Measurements from ENCODE around the gene FSD1.

Gene FSD1

DNA sequence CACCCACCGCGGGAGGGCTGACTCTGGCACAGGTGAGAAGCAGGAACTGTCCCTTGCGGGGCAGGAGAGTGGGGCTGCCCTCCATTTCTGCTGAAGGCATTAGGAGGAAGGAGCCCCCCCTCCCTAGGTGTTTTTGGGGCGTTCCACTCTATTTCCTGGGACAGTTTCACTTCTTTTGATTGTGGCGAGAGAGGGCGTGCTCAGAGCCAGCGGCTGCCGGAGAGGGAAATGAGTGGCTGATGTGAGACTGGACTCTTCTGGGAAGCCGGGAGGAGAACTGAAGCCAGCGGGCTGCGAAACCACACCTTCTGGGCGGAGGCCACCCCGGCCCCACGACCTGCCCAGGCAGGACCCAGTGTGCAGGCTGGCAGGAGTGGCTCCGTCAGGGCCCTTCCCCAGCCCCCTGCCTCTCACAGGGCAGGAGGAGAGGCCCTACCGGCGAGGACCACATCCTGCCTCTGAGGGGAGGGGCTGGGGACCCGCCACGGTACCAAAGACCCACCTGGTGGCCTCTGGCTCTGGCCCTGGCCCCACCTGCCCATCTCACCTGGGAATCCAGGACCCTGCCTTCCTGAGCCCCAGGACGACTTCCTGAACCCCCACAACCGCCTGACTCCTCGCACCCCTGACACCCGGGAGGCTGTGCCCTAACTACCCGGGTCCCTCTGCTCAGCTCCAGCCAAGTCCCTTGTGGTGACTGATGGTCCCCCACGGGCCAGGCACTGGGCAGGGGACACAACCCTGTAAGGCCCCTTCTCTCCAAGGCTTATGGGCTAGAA lies 64.9 kb downstream of the FSD1 start:
- Histone ChIP-seq H3K4me1 (peaks cover 72 to 91% (median 89%) of the 10 kb centered on the region in 10 experiments), H4K20me1 (peaks cover 84 to 99% (median 94%) of the 10 kb centered on the region in 11 experiments), H3K4me2 (peak overlapping the region; percentile 96 to 100 (median 99)), H3K9ac (peak overlapping the region; percentile 63 to 82 (median 78)), H3K4me3 (peak overlapping the region; percentile 42 to 66 (median 50)), H3K27ac (peak overlapping the region; percentile 67 to 92 (median 86)), H3K9me3 (replicated peaks in 1 of 11) (no peaks in the 10 kb centered on the region), H3K27me3 (no peaks in the 10 kb centered on the region), H3K36me3 (peaks cover 23 to 61% (median 41%) of the 10 kb centered on the region in 11 experiments)
- TF ChIP-seq Cebpa-rat (IDR thresholded peaks at IDR 0.05) = no peak

DNA sequence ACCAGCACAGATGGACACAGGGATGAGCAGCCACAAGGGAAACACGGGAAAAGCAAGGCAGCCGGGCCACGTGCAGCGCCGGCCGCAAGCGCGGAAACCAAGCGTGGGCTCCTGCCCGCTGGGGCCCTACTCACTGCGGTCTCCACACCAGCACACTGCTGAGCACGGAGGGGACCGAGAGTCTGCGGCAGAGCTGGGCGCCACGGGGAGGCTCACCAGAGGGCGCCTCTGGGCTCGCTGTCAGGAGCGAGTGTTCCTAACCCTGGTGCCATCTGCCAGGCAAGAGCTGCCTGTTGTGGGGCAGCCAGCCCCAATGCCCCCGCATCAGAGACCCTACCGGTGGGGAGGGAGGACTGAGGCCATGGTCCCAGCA lies 65.5 kb downstream of the FSD1 start:
- peak overlapping the region; percentile 96 to 100 (median 99) for H3K4me2 ChIP-seq
- peaks cover 78 to 97% (median 94%) of the 10 kb centered on the region in 10 experiments for H3K4me1 ChIP-seq
- peak overlapping the region; percentile 42 to 66 (median 50) for H3K4me3 ChIP-seq
- H3K36me3 ChIP-seq = peaks cover 20 to 56% (median 36%) of the 10 kb centered on the region in 11 experiments
- no peaks in the 10 kb centered on the region for H3K27me3 ChIP-seq
- peak overlapping the region; percentile 63 to 82 (median 78) for H3K9ac ChIP-seq
- H4K20me1 ChIP-seq = peaks cover 90 to 100% (median 98%) of the 10 kb centered on the region in 11 experiments
- peak overlapping the region; percentile 67 to 92 (median 86) for H3K27ac ChIP-seq
- no peaks in the 10 kb centered on the region for H3K9me3 ChIP-seq (replicated peaks in 1 of 11)
- no peak for TF ChIP-seq Cebpa-rat (IDR thresholded peaks at IDR 0.05)

DNA sequence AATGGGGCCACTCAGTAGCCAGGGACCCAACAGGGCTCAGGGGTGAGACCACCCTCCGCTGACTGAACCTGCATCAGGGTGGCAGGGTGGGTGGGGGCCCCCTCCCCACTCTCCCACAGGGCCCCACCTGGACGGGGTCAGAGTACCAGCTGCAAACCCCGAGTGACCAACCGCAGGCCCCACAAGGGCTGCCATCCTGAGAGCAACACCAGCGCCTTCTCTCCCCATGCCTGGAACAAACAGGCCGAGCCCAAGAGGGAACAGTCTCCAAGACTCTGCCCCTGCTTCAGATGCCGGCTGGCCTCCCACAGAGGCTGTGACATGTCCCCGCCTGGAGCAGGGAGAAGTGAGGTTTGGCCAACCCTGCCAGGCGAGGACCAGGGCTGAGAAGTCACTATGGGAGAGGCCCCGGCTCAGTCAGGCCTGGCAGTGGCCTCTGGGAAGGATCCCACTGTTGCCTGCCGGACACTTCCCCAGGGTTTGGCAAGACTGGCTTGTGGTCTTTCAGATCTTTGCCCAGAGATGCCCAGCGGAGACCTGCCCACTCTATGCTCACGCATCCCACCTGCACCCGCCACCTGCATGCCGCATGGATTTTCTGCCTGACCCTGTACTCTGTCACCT lies 66.1 kb downstream of the FSD1 start:
- Histone ChIP-seq H3K4me3 (peak overlapping the region; percentile 28 to 66 (median 46); a peak in 17 of 20 replicates), H3K4me1 (peaks cover 84 to 100% (median 98%) of the 10 kb centered on the region in 10 experiments), H3K9ac (peak overlapping the region; percentile 63 to 82 (median 78)), H3K36me3 (peaks cover 14 to 50% (median 29%) of the 10 kb centered on the region in 11 experiments), H3K27ac (peak overlapping the region; percentile 50 to 92 (median 86); a peak in 20 of 22 replicates), H3K9me3 (replicated peaks in 1 of 11) (no peaks in the 10 kb centered on the region), H3K4me2 (peak overlapping the region; percentile 96 to 100 (median 99)), H4K20me1 (peaks cover 90 to 100% (median 98%) of the 10 kb centered on the region in 11 experiments), H3K27me3 (no peaks in the 10 kb centered on the region)
- TF ChIP-seq Cebpa-rat (IDR thresholded peaks at IDR 0.05) = no peak

DNA sequence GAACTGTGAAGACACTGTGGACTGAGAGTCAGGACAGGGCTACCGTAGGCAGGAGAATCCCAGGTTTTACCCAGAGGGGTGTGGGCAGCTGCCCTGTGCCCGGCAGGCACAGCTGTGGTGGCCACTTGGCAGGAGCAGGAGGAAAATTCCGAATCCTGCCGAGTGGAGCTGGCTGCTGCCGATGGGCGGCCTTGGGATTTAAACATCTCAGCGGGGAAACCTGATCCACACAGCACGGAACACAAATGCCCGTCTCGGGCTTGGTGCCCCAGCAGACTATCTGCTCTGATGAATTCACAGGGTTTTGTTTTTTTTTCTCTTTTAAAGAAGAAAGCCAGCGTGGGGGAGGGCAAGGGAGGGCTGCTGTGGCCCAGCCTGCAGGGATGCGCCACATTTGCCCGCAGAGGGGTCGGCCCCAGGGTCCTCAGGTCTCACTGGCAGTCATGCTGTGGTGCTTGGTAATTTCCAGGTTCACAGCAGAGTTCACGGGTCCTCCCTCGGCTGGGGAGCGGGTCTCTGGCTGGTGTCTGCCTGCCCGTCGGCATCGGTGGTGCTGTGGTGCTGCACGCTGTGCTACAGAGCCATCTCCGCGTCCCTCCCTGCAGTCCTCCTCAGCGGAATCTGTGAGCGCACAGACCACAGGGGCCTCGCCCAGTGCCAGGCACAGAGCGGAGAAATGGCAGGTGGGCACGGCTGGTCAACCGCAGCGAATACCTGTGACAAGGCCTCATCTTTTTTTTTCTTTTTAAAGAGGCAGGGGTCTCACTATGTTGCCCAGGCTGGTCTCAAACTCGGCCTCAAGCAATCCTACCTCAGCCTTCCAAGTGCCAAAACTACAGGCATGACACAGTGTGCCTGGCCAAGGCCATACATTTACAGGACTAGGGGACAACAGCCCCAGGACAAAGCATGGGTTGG lies 67.1 kb downstream of the FSD1 start:
- Histone ChIP-seq H3K9ac (peak overlapping the region; percentile 59 to 82 (median 78); a peak in 19 of 22 replicates), H3K27ac (peak overlapping the region in 4 of 11 experiments; percentile 81 to 92 (median 90); a peak in 6 of 22 replicates), H3K36me3 (peaks cover 4 to 40% (median 19%) of the 10 kb centered on the region in 11 experiments; a peak in 19 of 22 replicates), H3K4me2 (peak overlapping the region; percentile 96 to 100 (median 99)), H3K4me3 (peak overlapping the region in 1 of 10 experiments; percentile 7; a peak in 1 of 20 replicates), H3K4me1 (peaks cover 94 to 100% (median 98%) of the 10 kb centered on the region in 10 experiments), H3K27me3 (no peaks in the 10 kb centered on the region), H3K9me3 (replicated peaks in 1 of 11) (no peaks in the 10 kb centered on the region), H4K20me1 (peaks cover 90 to 100% (median 98%) of the 10 kb centered on the region in 11 experiments)
- TF ChIP-seq Cebpa-rat (IDR thresholded peaks at IDR 0.05) = no peak

DNA sequence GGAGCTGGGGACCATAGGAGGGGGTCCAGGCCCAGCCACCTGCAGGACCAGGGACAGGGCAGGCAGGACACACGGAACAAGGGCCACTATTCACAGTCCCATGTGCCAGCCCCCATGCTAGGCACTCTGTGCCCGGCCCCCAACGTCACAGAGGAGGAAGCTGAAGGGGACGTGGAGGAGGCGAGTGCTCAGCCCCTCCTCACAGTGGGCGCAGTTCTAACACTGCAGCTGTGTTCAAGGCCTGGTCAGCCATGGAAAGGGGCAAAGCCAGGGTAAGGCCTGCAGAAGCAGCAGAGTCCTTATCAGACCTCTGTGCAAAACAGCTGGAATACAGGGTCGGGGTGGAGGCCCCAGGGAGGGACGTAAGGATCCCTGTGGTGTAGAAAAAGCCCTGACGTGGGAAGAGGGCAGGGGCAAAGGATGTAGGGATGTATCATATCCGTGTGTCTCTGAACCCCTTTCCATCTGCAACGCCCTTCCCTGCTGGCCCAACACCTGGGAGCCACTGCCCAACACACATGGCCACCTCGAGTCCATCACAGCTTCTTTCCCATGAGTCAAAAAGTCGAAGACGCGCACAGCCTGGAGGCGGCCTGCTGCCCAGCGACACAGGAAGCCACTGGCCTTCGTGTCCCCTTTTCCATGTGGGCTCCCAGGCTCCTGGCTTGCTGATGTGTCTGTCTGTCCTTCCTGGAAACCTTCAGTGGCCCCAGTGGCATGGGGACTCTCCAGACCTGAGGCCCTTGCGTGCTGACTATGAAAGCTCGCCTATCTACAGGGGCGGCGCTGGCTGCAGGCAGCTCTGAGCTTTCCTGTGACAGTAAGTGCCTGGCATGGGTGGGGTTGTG lies 68.0 kb downstream of the FSD1 start:
- no peaks in the 10 kb centered on the region for H3K9me3 ChIP-seq (replicated peaks in 1 of 11)
- peak overlapping the region; percentile 96 to 100 (median 99) for H3K4me2 ChIP-seq
- peak overlapping the region in 2 of 11 experiments; percentile 75 to 79; a peak in 2 of 22 replicates for H3K27ac ChIP-seq
- TF ChIP-seq Cebpa-rat (IDR thresholded peaks at IDR 0.05) = no peak
- H3K27me3 ChIP-seq = no peaks in the 10 kb centered on the region
- peaks cover 99 to 100% (median 100%) of the 10 kb centered on the region in 10 experiments for H3K4me1 ChIP-seq
- peak overlapping the region in 10 of 11 experiments; percentile 18 to 82 (median 72); a peak in 15 of 22 replicates for H3K9ac ChIP-seq
- H3K4me3 ChIP-seq = no peak overlapping the region; a peak in 2 of 20 replicates
- peaks cover 0 to 35% (median 15%) of the 10 kb centered on the region in 11 experiments; a peak in 13 of 22 replicates for H3K36me3 ChIP-seq
- peaks cover 92 to 100% (median 100%) of the 10 kb centered on the region in 11 experiments for H4K20me1 ChIP-seq

DNA sequence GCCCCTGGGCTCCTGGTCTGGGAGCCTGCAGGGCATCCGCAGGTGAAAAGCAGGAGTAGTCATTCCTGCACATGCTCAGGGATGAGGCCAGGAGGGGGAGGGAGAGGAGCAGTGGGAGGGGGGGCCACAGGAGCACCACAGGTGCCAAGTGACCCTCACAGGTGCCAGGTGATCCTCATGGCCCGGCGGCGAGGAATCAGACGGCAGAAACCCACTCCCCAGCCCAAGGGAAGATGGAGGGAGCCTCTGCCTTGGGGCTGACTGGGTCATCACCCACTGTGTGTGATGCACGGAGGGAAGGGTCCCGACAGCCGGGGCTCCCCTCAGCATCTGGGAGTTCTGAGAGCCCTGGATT lies 68.6 kb downstream of the FSD1 start:
- H3K27me3 ChIP-seq = no peaks in the 10 kb centered on the region
- H4K20me1 ChIP-seq = peaks cover 92 to 100% (median 100%) of the 10 kb centered on the region in 11 experiments
- H3K27ac ChIP-seq = peak overlapping the region in 9 of 11 experiments; percentile 56 to 81 (median 75); a peak in 14 of 22 replicates
- peak overlapping the region in 1 of 10 experiments; percentile 48; a peak in 3 of 20 replicates for H3K4me3 ChIP-seq
- H3K9me3 ChIP-seq (replicated peaks in 1 of 11) = no peaks in the 10 kb centered on the region
- no peak for TF ChIP-seq Cebpa-rat (IDR thresholded peaks at IDR 0.05)
- peaks cover 0 to 34% (median 16%) of the 10 kb centered on the region in 11 experiments; a peak in 14 of 22 replicates for H3K36me3 ChIP-seq
- peak overlapping the region; percentile 40 to 82 (median 69); a peak in 19 of 22 replicates for H3K9ac ChIP-seq
- peak overlapping the region; percentile 96 to 100 (median 99) for H3K4me2 ChIP-seq
- H3K4me1 ChIP-seq = peaks cover 99 to 100% (median 100%) of the 10 kb centered on the region in 10 experiments

Data from BLaER1 treated with 17β-estradiol and CSF1 and Interleukin-3, amounts not matched to agents 10 nM and 100 nM (cell line).